DND-41 (cell line): Measurements from ENCODE around the gene ZNF197.
"Not testable (repeated sequence)": the region's sequence is repeated elsewhere in the genome, so short reads cannot be mapped to it uniquely, and the experiment has no call there.

Experiments
- ATAC-seq: fragments of 200-7000 bp; cut with Tn5 transposase; 3 replicates; pipeline ENCODE4 v1.9.1; 2021; ENCODE audit warnings: low read depth; ENCODE audit not compliant: insufficient read depth
- DNase-seq: peaks from one replicate; pipeline ENCODE4 v3.0.0-alpha.2; 2020
- H2AFZ ChIP-seq: 2 replicates; pipeline ENCODE4 v1.6.0; 2012; ENCODE audit warnings: low read depth, low read length
- H3K27ac ChIP-seq: 2 replicates; pipeline ENCODE4 v1.5.1; 2012; ENCODE audit warnings: low read length, inconsistent platforms
- H3K27me3 ChIP-seq: fragments of 200-600 bp; sonication (generic); 2 replicates; pipeline ENCODE4 v1.6.0; 2012; ENCODE audit warnings: low read length, mild to moderate bottlenecking, inconsistent platforms; ENCODE audit not compliant: insufficient read depth, poor library complexity
- H3K36me3 ChIP-seq: 2 replicates; pipeline ENCODE4 v1.5.1; 2012; ENCODE audit warnings: low read length, inconsistent platforms; ENCODE audit not compliant: insufficient read depth
- H3K4me1 ChIP-seq: 2 replicates; pipeline ENCODE4 v1.5.1; 2012; ENCODE audit warnings: mild to moderate bottlenecking, low read length; ENCODE audit not compliant: insufficient read depth
- H3K4me2 ChIP-seq: 2 replicates; pipeline ENCODE4 v1.6.0; 2012; ENCODE audit warnings: mild to moderate bottlenecking, moderate library complexity, low read length, inconsistent platforms; ENCODE audit not compliant: insufficient read depth
- H3K4me3 ChIP-seq, 2 experiments: fragments of 200-600 bp in 1 of 2; shearing (Covaris generic) in 1 of 2; 2 replicates each; pipeline ENCODE4 v1.5.1; 2012 to 2016; ENCODE audit warnings: inconsistent platforms in 2 of 2, low read length in 2 of 2, mild to moderate bottlenecking in 2 of 2, low read depth in 1 of 2, moderate library complexity in 1 of 2
- H3K79me2 ChIP-seq: 2 replicates; pipeline ENCODE4 v1.6.0; 2012; ENCODE audit warnings: low read length, inconsistent platforms; ENCODE audit not compliant: insufficient read depth
- H3K9ac ChIP-seq: 2 replicates; pipeline ENCODE4 v1.6.0; 2012; ENCODE audit warnings: low read depth, mild to moderate bottlenecking, inconsistent platforms, low read length, moderate library complexity
- H3K9me3 ChIP-seq: 2 replicates; pipeline ENCODE4 v1.5.1; 2012; ENCODE audit warnings: low read length, moderate library complexity, mild to moderate bottlenecking, inconsistent platforms; ENCODE audit not compliant: insufficient read depth, severe bottlenecking
- H4K20me1 ChIP-seq: 2 replicates; pipeline ENCODE4 v1.6.0; 2012; ENCODE audit warnings: low read length; ENCODE audit not compliant: insufficient read depth
- EZH2 ChIP-seq: IDR thresholded peaks from 3 replicates; pipeline ENCODE4 v1.6.1; 2012; ENCODE audit warnings: borderline replicate concordance, low read depth, mild to moderate bottlenecking, moderate library complexity, low read length, inconsistent platforms; ENCODE audit not compliant: severe bottlenecking
- TF ChIP-seq, protein P1 (sequence below): IDR thresholded peaks from 2 replicates; pipeline ENCODE4 v1.5.1; 2012; ENCODE audit warnings: borderline replicate concordance, low read length, moderate library complexity, mild to moderate bottlenecking; ENCODE audit not compliant: poor library complexity, severe bottlenecking; ENCODE audit errors: extremely low read depth

Gene ZNF197

DNA sequence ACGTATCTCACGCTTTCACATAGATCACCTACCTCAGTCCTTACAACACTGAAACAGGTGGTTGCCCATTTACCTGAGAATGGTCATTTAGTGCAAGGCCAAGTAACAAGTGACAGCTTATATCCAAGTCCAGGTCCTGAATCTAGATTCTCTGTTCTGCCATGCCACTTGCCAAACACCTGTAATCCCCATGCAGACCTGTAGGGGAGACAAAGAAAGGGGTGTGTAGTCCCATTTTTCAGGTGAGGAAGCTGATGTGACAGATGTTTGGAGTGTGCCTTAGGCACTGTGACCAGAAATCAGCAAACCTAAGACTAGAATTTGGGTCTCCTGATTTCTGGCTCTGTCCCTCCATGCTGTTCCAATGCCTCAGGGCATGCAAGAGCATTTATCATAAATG, 36.4 kb downstream of the ZNF197 start:
- TF ChIP-seq EZH2, result no peak
- TF ChIP-seq, protein P1, sequence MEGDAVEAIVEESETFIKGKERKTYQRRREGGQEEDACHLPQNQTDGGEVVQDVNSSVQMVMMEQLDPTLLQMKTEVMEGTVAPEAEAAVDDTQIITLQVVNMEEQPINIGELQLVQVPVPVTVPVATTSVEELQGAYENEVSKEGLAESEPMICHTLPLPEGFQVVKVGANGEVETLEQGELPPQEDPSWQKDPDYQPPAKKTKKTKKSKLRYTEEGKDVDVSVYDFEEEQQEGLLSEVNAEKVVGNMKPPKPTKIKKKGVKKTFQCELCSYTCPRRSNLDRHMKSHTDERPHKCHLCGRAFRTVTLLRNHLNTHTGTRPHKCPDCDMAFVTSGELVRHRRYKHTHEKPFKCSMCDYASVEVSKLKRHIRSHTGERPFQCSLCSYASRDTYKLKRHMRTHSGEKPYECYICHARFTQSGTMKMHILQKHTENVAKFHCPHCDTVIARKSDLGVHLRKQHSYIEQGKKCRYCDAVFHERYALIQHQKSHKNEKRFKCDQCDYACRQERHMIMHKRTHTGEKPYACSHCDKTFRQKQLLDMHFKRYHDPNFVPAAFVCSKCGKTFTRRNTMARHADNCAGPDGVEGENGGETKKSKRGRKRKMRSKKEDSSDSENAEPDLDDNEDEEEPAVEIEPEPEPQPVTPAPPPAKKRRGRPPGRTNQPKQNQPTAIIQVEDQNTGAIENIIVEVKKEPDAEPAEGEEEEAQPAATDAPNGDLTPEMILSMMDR, result peak; percentile 49
- H3K9me3 ChIP-seq, result no peaks in the 10 kb centered on the region
- H3K4me1 ChIP-seq, result no peaks in the 10 kb centered on the region
- H3K79me2 ChIP-seq, result no peaks in the 10 kb centered on the region
- H3K36me3 ChIP-seq, result peaks cover 16% of the 10 kb centered on the region
- no peak overlapping the region for H3K4me2 ChIP-seq
- no peak overlapping the region for H3K9ac ChIP-seq
- ATAC-seq (no peak), DNase-seq (no peak)
- no peak overlapping the region for H2AFZ ChIP-seq
- H3K27me3 ChIP-seq, result no peaks in the 10 kb centered on the region
- no peak overlapping the region for H3K27ac ChIP-seq
- no peaks in the 10 kb centered on the region for H4K20me1 ChIP-seq
- no peak overlapping the region for H3K4me3 ChIP-seq

DNA sequence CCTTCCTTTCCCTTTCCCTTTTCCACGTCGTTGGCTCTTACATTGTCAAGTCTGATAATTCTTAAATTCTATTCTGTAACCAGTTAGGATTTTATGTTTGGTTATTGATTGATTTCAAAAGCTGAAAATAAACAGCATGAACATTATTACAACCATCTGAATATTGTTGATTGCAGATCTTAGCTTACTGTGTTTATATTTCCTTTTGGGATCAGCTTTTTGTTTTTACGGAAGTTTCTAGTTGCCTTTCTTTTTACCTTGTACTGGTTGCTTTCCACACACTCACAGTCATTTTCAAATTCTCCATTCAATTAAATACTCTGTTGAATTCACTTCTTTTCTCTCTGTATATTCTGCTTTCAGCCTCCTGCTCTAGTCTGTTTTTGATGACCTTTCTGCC, 40.3 kb downstream of the ZNF197 start:
- Histone ChIP-seq H3K4me3 (no peak overlapping the region), H3K27me3 (no peaks in the 10 kb centered on the region), H3K4me2 (no peak overlapping the region), H4K20me1 (no peaks in the 10 kb centered on the region), H3K36me3 (no peaks in the 10 kb centered on the region), H3K9ac (no peak overlapping the region), H3K79me2 (no peaks in the 10 kb centered on the region), H3K27ac (no peak overlapping the region), H3K9me3 (no peaks in the 10 kb centered on the region), H2AFZ (no peak overlapping the region), H3K4me1 (no peaks in the 10 kb centered on the region)
- ATAC-seq (no peak), DNase-seq (no peak)
- TF ChIP-seq EZH2, result no peak
- TF ChIP-seq, protein P1, result no peak

DNA sequence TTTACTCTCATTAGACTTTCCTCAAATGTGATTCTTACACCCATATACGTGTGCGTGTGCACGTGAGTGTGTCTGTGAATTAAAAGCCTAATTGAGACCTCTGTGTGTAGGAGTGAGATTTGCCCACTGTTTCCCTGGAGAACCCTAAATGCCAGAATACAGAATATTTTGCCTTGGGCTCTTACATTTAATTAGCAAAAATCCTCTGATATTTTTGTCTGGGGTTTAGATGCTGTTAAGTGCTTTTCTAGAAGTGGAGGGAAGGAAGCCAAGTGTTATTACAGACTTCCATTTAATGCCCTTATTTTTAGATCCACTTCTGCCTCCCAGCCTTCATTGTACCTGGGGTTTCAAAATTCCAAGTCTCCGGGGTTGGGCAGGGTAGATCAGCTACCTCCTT, 41.5 kb downstream of the ZNF197 start:
- H3K4me3 ChIP-seq, result no peak overlapping the region
- DNase-seq (no peak), ATAC-seq (no peak)
- no peak overlapping the region for H2AFZ ChIP-seq
- H3K36me3 ChIP-seq, result no peaks in the 10 kb centered on the region
- H3K27me3 ChIP-seq, result no peaks in the 10 kb centered on the region
- H3K4me2 ChIP-seq, result no peak overlapping the region
- H3K9me3 ChIP-seq, result no peaks in the 10 kb centered on the region
- H3K27ac ChIP-seq, result no peak overlapping the region
- no peak for TF ChIP-seq EZH2
- TF ChIP-seq, protein P1, result no peak
- H4K20me1 ChIP-seq, result no peaks in the 10 kb centered on the region
- no peaks in the 10 kb centered on the region for H3K79me2 ChIP-seq
- no peaks in the 10 kb centered on the region for H3K4me1 ChIP-seq
- H3K9ac ChIP-seq, result no peak overlapping the region

DNA sequence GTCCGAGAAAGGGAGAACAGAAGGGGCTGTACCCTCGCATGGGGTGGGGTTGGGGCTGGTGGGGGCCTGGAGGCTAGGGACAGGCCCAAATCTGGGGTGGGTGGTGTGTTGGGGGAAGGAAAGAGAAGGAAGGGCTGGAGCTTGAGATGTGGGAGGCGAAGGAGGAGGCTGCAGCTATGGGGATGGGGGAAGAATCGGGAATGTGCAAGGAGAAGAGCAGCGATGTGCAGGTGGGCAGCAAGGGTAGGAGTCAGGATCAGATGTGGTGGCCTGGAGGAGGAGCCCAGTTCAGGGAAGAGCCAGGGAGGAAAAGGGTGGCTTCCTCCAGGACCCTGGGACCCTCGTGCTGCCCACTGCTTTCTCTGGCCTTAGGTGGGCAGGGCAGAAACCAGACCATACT, 44.9 kb downstream of the ZNF197 start:
- Histone ChIP-seq H3K27me3 (no peaks in the 10 kb centered on the region), H3K4me2 (no peak overlapping the region), H4K20me1 (no peaks in the 10 kb centered on the region), H3K4me1 (no peaks in the 10 kb centered on the region), H3K4me3 (no peak overlapping the region), H3K79me2 (no peaks in the 10 kb centered on the region), H2AFZ (no peak overlapping the region), H3K36me3 (no peaks in the 10 kb centered on the region), H3K9me3 (no peaks in the 10 kb centered on the region), H3K27ac (no peak overlapping the region), H3K9ac (no peak overlapping the region)
- TF ChIP-seq, protein P1, result no peak
- TF ChIP-seq EZH2, result no peak
- ATAC-seq (no peak), DNase-seq (no peak)

DNA sequence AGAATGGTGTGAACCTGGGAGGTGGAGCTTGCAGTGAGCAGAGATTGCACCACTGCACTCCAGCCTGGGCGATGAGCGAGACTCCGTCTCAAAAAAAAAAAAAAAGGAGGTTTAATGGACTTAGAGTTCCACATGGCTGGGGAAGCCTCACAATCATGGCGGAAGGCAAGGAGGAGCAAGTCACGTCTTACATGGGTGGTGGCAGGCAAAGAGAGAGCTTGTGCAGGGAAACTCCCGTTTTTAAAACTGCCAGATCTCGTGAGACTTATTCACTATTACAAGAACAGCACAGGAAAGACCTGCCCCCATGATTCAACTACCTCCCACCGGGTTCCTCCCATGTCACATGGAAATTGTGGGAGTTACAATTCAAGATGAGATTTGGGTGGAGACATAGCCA, 48.6 kb downstream of the ZNF197 start:
- not testable (repeated sequence) for ATAC-seq, H3K9ac ChIP-seq, H3K36me3 ChIP-seq, H2AFZ ChIP-seq, H4K20me1 ChIP-seq, H3K27me3 ChIP-seq, H3K4me1 ChIP-seq, H3K4me3 ChIP-seq, H3K27ac ChIP-seq, DNase-seq, H3K79me2 ChIP-seq, H3K4me2 ChIP-seq, H3K9me3 ChIP-seq
